SK-N-SH (cell line): ENCODE measurements around the gene BEST2. TPM values are rescaled to one million over a fixed set of nuclear protein-coding genes. Genes with fewer than 3 reads are reported as not detected.
A peak's percentile ranks its signal among the peaks of the same experiment; 100 is the strongest.

Experiments
- CTCF ChIA-PET: fragments of 300-600, 350-600 bp; formaldehyde crosslinking; extraction: SDS; loops from one replicate; lab custom pipeline; 2021; lab: Yijun Ruan, JAX
- POLR2A ChIA-PET: fragments of 350-600 bp; sonication (Branson Sonifier 250); formaldehyde crosslinking; extraction: SDS; loops from one replicate; lab custom pipeline; 2020; ENCODE audit warnings: antibody characterized with exemption, inconsistent platforms; lab: Yijun Ruan, JAX
- DNase-seq: peaks from one replicate; pipeline ENCODE4 v3.0.0; 2012
- H2AFZ ChIP-seq: fragments of 200-600 bp; sonication (generic); 2 replicates; pipeline ENCODE4 v1.8.1; 2016; ENCODE audit warnings: antibody characterized with exemption, mild to moderate bottlenecking, low read depth
- H3F3A ChIP-seq: fragments of 200-600 bp; sonication (generic); replicated peaks from 2 replicates; pipeline ENCODE3; 2016; ENCODE audit warnings: antibody characterized with exemption, mild to moderate bottlenecking; ENCODE audit not compliant: insufficient read depth
- H3K27ac ChIP-seq, 2 experiments: fragments of 200-500 bp in 1 of 2; fragments of 200-600 bp in 1 of 2; sonication (Bioruptor generic) in 1 of 2; sonication (generic), shearing (Covaris generic) in 1 of 2; 2 replicates each; pipeline versions ENCODE4 v1.5.1 to v1.6.1; 2014 to 2016; ENCODE audit warnings: low read depth in 2 of 2, inconsistent platforms in 1 of 2, low read length in 1 of 2, mild to moderate bottlenecking in 1 of 2, mixed read lengths in 1 of 2
- H3K27me3 ChIP-seq: fragments of 200-600 bp; sonication (generic), shearing (Covaris generic); 2 replicates; pipeline ENCODE4 v1.6.1; 2016; ENCODE audit warnings: mixed run types; ENCODE audit not compliant: insufficient read depth
- H3K36me3 ChIP-seq, 2 experiments: fragments of 200-500 bp in 1 of 2; fragments of 200-600 bp in 1 of 2; sonication (Bioruptor generic) in 1 of 2; sonication (generic) in 1 of 2; replicated peaks in 1 of 2; 2 replicates each; pipeline versions ENCODE3 to v1.5.1; 2014 to 2016; ENCODE audit warnings: low read length in 1 of 2, mild to moderate bottlenecking in 1 of 2; ENCODE audit not compliant: insufficient read depth in 2 of 2, control insufficient read depth in 1 of 2
- H3K4me1 ChIP-seq, 2 experiments: fragments of 200-500 bp in 1 of 2; fragments of 200-600 bp in 1 of 2; sonication (Bioruptor generic) in 1 of 2; sonication (generic), shearing (Covaris generic) in 1 of 2; 2 replicates each; pipeline versions ENCODE4 v1.5.1 to v1.6.1; 2014 to 2016; ENCODE audit warnings: low read depth in 1 of 2, low read length in 1 of 2, mixed run types in 1 of 2; ENCODE audit not compliant: insufficient read depth in 2 of 2, control insufficient read depth in 1 of 2
- H3K4me2 ChIP-seq: fragments of 200-600 bp; sonication (generic), shearing (Covaris generic); 2 replicates; pipeline ENCODE4 v1.6.1; 2017; ENCODE audit warnings: mixed run types
- H3K4me3 ChIP-seq, 2 experiments: fragments of 200-500 bp in 1 of 2; fragments of 200-600 bp in 1 of 2; sonication (Bioruptor generic) in 1 of 2; sonication (generic), shearing (Covaris generic) in 1 of 2; 2 replicates each; pipeline versions ENCODE4 v1.5.1 to v1.8.1; 2014 to 2016; ENCODE audit warnings: low read depth in 2 of 2, inconsistent platforms in 1 of 2, low read length in 1 of 2, mild to moderate bottlenecking in 1 of 2, mixed read lengths in 1 of 2, moderate library complexity in 1 of 2
- H3K79me2 ChIP-seq: fragments of 200-600 bp; sonication (generic); 2 replicates; pipeline ENCODE4 v1.8.1; 2017; ENCODE audit warnings: mild to moderate bottlenecking; ENCODE audit not compliant: insufficient read depth
- H3K9ac ChIP-seq: fragments of 200-600 bp; sonication (generic); 2 replicates; pipeline ENCODE4 v1.6.1; 2017; ENCODE audit warnings: mixed run types
- H3K9me2 ChIP-seq: fragments of 200-600 bp; sonication (generic); 2 replicates; pipeline ENCODE4 v1.6.1; 2017; ENCODE audit warnings: mixed run types
- H3K9me3 ChIP-seq: fragments of 200-600 bp; sonication (generic); 2 replicates; pipeline ENCODE4 v1.6.1; 2017; ENCODE audit warnings: mixed run types, mild to moderate bottlenecking, moderate library complexity
- H4K20me1 ChIP-seq: fragments of 200-600 bp; sonication (generic); 2 replicates; pipeline ENCODE4 v1.6.1; 2017; ENCODE audit warnings: mild to moderate bottlenecking, mixed run types; ENCODE audit not compliant: insufficient read depth
- CHD2 ChIP-seq: fragments of 150-350 bp; IDR thresholded peaks from 2 replicates; pipeline ENCODE4 v1.6.1; 2018; ENCODE audit warnings: low read length; ENCODE audit not compliant: partially characterized antibody
- ELF1 ChIP-seq: IDR thresholded peaks from 2 replicates; pipeline ENCODE4 v1.4.0; 2012
- FOSL2 ChIP-seq: IDR thresholded peaks from 2 replicates; pipeline ENCODE4 v1.4.0; 2012; ENCODE audit warnings: low read depth, mild to moderate bottlenecking, moderate library complexity, borderline replicate concordance
- FOXM1 ChIP-seq: IDR thresholded peaks from 2 replicates; pipeline ENCODE4 v1.4.0; 2012; ENCODE audit warnings: low read depth, mild to moderate bottlenecking
- GATA2 ChIP-seq: sonication (generic); formaldehyde crosslinking; IDR thresholded peaks from 2 replicates; pipeline ENCODE4 v1.5.0; 2020; ENCODE audit warnings: mild to moderate bottlenecking, missing genetic modification reagents
- NFIC ChIP-seq: IDR thresholded peaks from 2 replicates; pipeline ENCODE4 v1.4.0; 2012; ENCODE audit warnings: borderline replicate concordance
- POLR2AphosphoS5 ChIP-seq: IDR thresholded peaks from 2 replicates; pipeline ENCODE4 v1.6.1; 2012; ENCODE audit warnings: low read depth, low read length
- RXRA ChIP-seq: IDR thresholded peaks from 2 replicates; pipeline ENCODE4 v1.4.0; 2012; ENCODE audit warnings: low read depth, mild to moderate bottlenecking, borderline replicate concordance
- SIN3A ChIP-seq: IDR thresholded peaks from 2 replicates; pipeline ENCODE4 v1.6.1; 2012; ENCODE audit warnings: low read depth, mild to moderate bottlenecking, low read length, moderate library complexity, borderline replicate concordance
- USF1 ChIP-seq: IDR thresholded peaks from 2 replicates; pipeline ENCODE4 v1.4.0; 2012; ENCODE audit warnings: low read depth, borderline replicate concordance
- YY1 ChIP-seq: IDR thresholded peaks from 2 replicates; pipeline ENCODE4 v1.4.0; 2012; ENCODE audit warnings: low read depth, mild to moderate bottlenecking
- WGBS: methylation state at CpG from one replicate; pipeline ENCODE4 v1.1.6; 2017; ENCODE audit warnings: low lambda C conversion rate; 5-methylcytosine and 5-hydroxymethylcytosine counted together
- polyA plus RNA-seq, 3 experiments: library from polyadenylated mRNA; depleted of rRNA; stranded (reverse); fragments of >200 nt; gene quantifications; 2 replicates each; pipeline ENCODE4 v1.2.3, GENCODE V29; 2012
- TF ChIP-seq, protein P1 (sequence below): fragments of 200-600 bp; sonication (generic); IDR thresholded peaks from 2 replicates; pipeline ENCODE4 v1.6.1; 2017; ENCODE audit warnings: antibody characterized with exemption, mild to moderate bottlenecking, moderate library complexity
- TF ChIP-seq, protein P2 (sequence below): IDR thresholded peaks from 2 replicates; pipeline ENCODE4 v1.6.1; 2012; ENCODE audit warnings: mild to moderate bottlenecking, low read depth, low read length, moderate library complexity
- TF ChIP-seq, protein P3 (sequence below): IDR thresholded peaks from 2 replicates; pipeline ENCODE4 v1.4.0; 2012; ENCODE audit warnings: low read depth

The BEST2 gene
- polyA plus RNA-seq, 1 of the 3 experiments (the other 2 are of a cell fraction), result not detected

- peak; percentile 99 for TF ChIP-seq USF1
Measured at GRCh38 chr19:12722566-12723380, 28.8 kb upstream of the BEST2 start (continued).

DNA sequence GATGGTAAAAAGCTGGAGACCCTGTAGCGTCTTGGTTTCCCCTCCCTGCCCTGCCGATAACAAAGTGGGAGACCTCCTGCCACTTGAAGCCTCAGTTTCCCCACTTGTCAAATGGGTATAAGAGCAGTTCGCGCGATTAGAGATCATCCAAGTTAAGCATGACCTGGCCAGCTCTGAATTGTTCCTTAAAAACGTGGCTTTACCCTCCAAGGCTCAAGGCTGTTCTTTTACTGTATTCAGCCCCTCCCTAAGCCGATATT lies 28.3 kb upstream of the BEST2 start:
- DNase-seq, result no peak
- no peaks in the 10 kb centered on the region for H3K9me2 ChIP-seq
- ChIA-PET CTCF (interaction anchor here (0.7 to 3.8 kb wide), 5 partner anchors 9 to 125 kb away, joined by 3 to 25 read pairs (median 4); partner anchors contain the start of gene TRIR), POLR2A (interaction anchor here (0.6 to 1.6 kb wide), 9 partner anchors 8 to 223 kb away, joined by 3 to 6 read pairs (median 4); partner anchors contain the start of genes FBXW9, JUNB and RAD23A)
- H2AFZ ChIP-seq, result peak overlapping the region; percentile 75
- peaks cover 21% of the 10 kb centered on the region for H3F3A ChIP-seq
- peak overlapping the region; percentile 63 to 77 for H3K4me3 ChIP-seq
- H3K79me2 ChIP-seq, result peaks cover 52% of the 10 kb centered on the region
- H3K27me3 ChIP-seq, result no peaks in the 10 kb centered on the region
- peaks cover 7 to 8% of the 10 kb centered on the region in 2 experiments; a peak in 3 of 4 replicates for H3K4me1 ChIP-seq
- 0% methylated on average over 7 of the region's 7 CpGs for WGBS
- peaks cover 9 to 14% of the 10 kb centered on the region in 2 experiments for H3K36me3 ChIP-seq
- peak overlapping the region; percentile 88 to 89 for H3K27ac ChIP-seq
- no peak for TF ChIP-seq FOSL2
- TF ChIP-seq SIN3A, result no peak
- no peak for TF ChIP-seq YY1
- TF ChIP-seq, protein P1, sequence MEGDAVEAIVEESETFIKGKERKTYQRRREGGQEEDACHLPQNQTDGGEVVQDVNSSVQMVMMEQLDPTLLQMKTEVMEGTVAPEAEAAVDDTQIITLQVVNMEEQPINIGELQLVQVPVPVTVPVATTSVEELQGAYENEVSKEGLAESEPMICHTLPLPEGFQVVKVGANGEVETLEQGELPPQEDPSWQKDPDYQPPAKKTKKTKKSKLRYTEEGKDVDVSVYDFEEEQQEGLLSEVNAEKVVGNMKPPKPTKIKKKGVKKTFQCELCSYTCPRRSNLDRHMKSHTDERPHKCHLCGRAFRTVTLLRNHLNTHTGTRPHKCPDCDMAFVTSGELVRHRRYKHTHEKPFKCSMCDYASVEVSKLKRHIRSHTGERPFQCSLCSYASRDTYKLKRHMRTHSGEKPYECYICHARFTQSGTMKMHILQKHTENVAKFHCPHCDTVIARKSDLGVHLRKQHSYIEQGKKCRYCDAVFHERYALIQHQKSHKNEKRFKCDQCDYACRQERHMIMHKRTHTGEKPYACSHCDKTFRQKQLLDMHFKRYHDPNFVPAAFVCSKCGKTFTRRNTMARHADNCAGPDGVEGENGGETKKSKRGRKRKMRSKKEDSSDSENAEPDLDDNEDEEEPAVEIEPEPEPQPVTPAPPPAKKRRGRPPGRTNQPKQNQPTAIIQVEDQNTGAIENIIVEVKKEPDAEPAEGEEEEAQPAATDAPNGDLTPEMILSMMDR, result no peak
- no peak for TF ChIP-seq ELF1
- TF ChIP-seq POLR2AphosphoS5, result no peak
- peak overlapping the region; percentile 89 for H3K4me2 ChIP-seq
- no peaks in the 10 kb centered on the region for H4K20me1 ChIP-seq
- no peaks in the 10 kb centered on the region for H3K9me3 ChIP-seq
- H3K9ac ChIP-seq, result peak overlapping the region; percentile 95

DNA sequence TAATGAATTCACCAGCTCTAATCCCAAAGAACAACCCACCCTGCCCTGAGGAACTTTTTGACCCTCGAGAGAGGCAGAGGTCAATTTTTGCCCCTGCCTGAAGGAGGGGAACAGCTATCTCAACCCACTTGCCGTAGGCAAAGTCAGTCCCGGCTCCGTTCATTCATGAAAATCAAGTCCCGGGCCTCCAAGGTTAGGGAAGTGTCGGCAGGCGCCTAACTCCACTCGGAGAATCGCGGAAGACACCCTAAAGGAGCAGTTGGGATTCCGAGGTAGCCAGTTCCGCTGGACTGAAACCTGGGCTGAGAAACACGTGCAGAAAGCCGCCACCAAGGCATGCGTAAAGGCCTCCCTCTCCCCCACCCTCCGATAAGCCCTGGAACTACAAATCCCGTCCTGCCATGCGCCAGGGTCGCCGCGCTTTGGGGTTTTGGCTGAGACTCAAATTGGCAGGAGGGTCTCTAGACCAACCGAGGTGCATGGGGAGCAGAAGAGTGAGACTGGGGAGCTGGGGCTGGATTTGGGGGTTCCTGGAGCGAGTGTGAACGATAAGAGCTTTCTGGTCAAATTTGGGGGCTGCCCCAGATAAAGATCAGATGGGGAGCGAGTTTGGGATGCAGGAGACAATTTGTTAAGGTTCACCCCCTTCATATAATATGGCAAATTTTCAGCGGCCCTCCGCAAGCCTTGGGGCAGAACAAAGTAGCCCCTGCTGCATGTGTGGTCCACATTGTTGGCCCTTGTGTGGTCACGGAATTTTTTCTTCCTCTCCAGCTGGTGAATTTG lies 27.8 kb upstream of the BEST2 start, which contains the start of gene TNPO2:
TNPO2 (minus strand) TSS at position 292 of the 786 bp plus-strand sequence. CDS start 2,955 bp downstream, outside the sequence.
- H4K20me1 ChIP-seq, result no peaks in the 10 kb centered on the region
- H3K27ac ChIP-seq, result peak within 1 kb of the TSS; percentile 88 to 89
- H3K9me2 ChIP-seq, result no peaks in the 10 kb centered on the region
- no peaks in the 10 kb centered on the region for H3K9me3 ChIP-seq
- WGBS, result 6% methylated on average over 21 of the region's 28 CpGs
- peak within 1 kb of the TSS; percentile 75 for H2AFZ ChIP-seq
- peak within 1 kb of the TSS; percentile 63 to 77 for H3K4me3 ChIP-seq
- ChIA-PET POLR2A (interaction anchor here (1.0 to 1.6 kb wide), 4 partner anchors 8 to 222 kb away, joined by 3 to 6 read pairs (median 4); partner anchors contain the start of genes FBXW9 and RAD23A), CTCF (interaction anchor here (0.7 to 3.8 kb wide), 6 partner anchors 9 to 124 kb away, joined by 3 to 25 read pairs (median 4); partner anchors contain the start of gene TRIR)
- H3K79me2 ChIP-seq, result peaks cover 48% of the 10 kb centered on the region
- H3F3A ChIP-seq, result peaks cover 22% of the 10 kb centered on the region
- no peaks in the 10 kb centered on the region for H3K27me3 ChIP-seq
- H3K4me2 ChIP-seq, result peak within 1 kb of the TSS; percentile 89
- H3K9ac ChIP-seq, result peak within 1 kb of the TSS; percentile 95
- H3K4me1 ChIP-seq, result peaks cover 7 to 8% of the 10 kb centered on the region in 2 experiments; a peak in 3 of 4 replicates
- peaks cover 5 to 9% of the 10 kb centered on the region in 2 experiments for H3K36me3 ChIP-seq
- DNase-seq, result peak; percentile 88
- TF ChIP-seq FOXM1 (no peak), CHD2 (no peak), YY1 (no peak), RXRA (no peak), GATA2 (CRISPR knock-in tag) (peak; percentile 83), NFIC (peak; percentile 72)
- TF ChIP-seq, protein P2, sequence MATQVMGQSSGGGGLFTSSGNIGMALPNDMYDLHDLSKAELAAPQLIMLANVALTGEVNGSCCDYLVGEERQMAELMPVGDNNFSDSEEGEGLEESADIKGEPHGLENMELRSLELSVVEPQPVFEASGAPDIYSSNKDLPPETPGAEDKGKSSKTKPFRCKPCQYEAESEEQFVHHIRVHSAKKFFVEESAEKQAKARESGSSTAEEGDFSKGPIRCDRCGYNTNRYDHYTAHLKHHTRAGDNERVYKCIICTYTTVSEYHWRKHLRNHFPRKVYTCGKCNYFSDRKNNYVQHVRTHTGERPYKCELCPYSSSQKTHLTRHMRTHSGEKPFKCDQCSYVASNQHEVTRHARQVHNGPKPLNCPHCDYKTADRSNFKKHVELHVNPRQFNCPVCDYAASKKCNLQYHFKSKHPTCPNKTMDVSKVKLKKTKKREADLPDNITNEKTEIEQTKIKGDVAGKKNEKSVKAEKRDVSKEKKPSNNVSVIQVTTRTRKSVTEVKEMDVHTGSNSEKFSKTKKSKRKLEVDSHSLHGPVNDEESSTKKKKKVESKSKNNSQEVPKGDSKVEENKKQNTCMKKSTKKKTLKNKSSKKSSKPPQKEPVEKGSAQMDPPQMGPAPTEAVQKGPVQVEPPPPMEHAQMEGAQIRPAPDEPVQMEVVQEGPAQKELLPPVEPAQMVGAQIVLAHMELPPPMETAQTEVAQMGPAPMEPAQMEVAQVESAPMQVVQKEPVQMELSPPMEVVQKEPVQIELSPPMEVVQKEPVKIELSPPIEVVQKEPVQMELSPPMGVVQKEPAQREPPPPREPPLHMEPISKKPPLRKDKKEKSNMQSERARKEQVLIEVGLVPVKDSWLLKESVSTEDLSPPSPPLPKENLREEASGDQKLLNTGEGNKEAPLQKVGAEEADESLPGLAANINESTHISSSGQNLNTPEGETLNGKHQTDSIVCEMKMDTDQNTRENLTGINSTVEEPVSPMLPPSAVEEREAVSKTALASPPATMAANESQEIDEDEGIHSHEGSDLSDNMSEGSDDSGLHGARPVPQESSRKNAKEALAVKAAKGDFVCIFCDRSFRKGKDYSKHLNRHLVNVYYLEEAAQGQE, result no peak
- TF ChIP-seq, protein P3, sequence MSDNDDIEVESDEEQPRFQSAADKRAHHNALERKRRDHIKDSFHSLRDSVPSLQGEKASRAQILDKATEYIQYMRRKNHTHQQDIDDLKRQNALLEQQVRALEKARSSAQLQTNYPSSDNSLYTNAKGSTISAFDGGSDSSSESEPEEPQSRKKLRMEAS, result peak; percentile 99
